ENCODE data around the gene PANX1. TPM values are rescaled to one million over a fixed set of nuclear protein-coding genes. Genes with fewer than 3 reads are reported as not detected.

The PANX1 gene
- total RNA-seq, 2 experiments from 2014 or later: 11.3 to 16.5 TPM

- no peak overlapping the region for H2AFZ ChIP-seq (ENCODE audit: low read length)
- intact Hi-C loops (cut with micrococcal nuclease; ENCODE audit: unreplicated experiment): no loop called here
- BruUV-seq (replicated peaks): no TSS peak
- ChIA-PET POLR2A (interaction anchor here (1.4 to 1.9 kb wide), 3 partner anchors 10 to 56 kb away, joined by 3 to 9 read pairs (median 7); partner anchors contain the start of gene PANX1), CTCF (ENCODE audit: unreplicated experiment) (interaction anchor here (1.2 kb wide), 1 partner anchor 52 kb away, joined by 3 read pairs; no protein-coding TSS in a partner anchor)
- no peaks in the 10 kb centered on the region for H3K9me2 ChIP-seq (ENCODE audit: insufficient read depth, low read length)
- H4K20me1 ChIP-seq (ENCODE audit: insufficient read depth, low read length): no peaks in the 10 kb centered on the region; the same call in 1 of the 2 replicates
- no peak overlapping the region for H3K27ac ChIP-seq (ENCODE audit: low read depth, low read length, poor library complexity, severe bottlenecking)
- no peaks in the 10 kb centered on the region for H3K79me2 ChIP-seq (ENCODE audit: insufficient read depth, low read depth, low read length)
- TF ChIP-seq CTCF (conservative IDR thresholded peaks at IDR 0.05; ENCODE audit: low read length) (no peak), EZH2phosphoT487 (IDR thresholded peaks at IDR 0.05; ENCODE audit: borderline replicate concordance, low read depth, low read length) (no peak)
- H3K4me2 ChIP-seq (ENCODE audit: low read length): no peak overlapping the region
- peaks cover 18% of the 10 kb centered on the region; the same call in 1 of the 2 replicates for H3K36me3 ChIP-seq (ENCODE audit: insufficient read depth, low read length)
- no peaks in the 10 kb centered on the region for H3K4me1 ChIP-seq (ENCODE audit: insufficient read depth, low read length, poor library complexity, severe bottlenecking)
- no peak for DNase-seq (ENCODE audit: low spot score)
- no peaks in the 10 kb centered on the region for H3K9me3 ChIP-seq (ENCODE audit: low read length)
- no peak overlapping the region for H3K4me3 ChIP-seq (ENCODE audit: low read depth, low read length, poor library complexity, severe bottlenecking)
Measured at GRCh38 chr11:94184846-94185245, 56.2 kb downstream of the PANX1 start.

GRCh38 chr11:94185416-94186084, 56.9 kb downstream of the PANX1 start:
- Histone ChIP-seq H3K79me2 (ENCODE audit: insufficient read depth, low read depth, low read length) (no peaks in the 10 kb centered on the region), H3K4me1 (ENCODE audit: insufficient read depth, low read length, poor library complexity, severe bottlenecking) (no peaks in the 10 kb centered on the region), H4K20me1 (ENCODE audit: insufficient read depth, low read length) (no peaks in the 10 kb centered on the region; the same call in 1 of the 2 replicates), H3K4me3 (ENCODE audit: low read depth, low read length, poor library complexity, severe bottlenecking) (no peak overlapping the region), H3K36me3 (ENCODE audit: insufficient read depth, low read length) (peaks cover 13% of the 10 kb centered on the region; the same call in 1 of the 2 replicates), H3K9me3 (ENCODE audit: low read length) (no peaks in the 10 kb centered on the region), H2AFZ (ENCODE audit: low read length) (no peak overlapping the region), H3K27ac (ENCODE audit: low read depth, low read length, poor library complexity, severe bottlenecking) (no peak overlapping the region), H3K4me2 (ENCODE audit: low read length) (no peak overlapping the region), H3K9me2 (ENCODE audit: insufficient read depth, low read length) (no peaks in the 10 kb centered on the region)
- no peak for TF ChIP-seq CTCF (conservative IDR thresholded peaks at IDR 0.05; ENCODE audit: low read length)
- no peak for TF ChIP-seq EZH2phosphoT487 (IDR thresholded peaks at IDR 0.05; ENCODE audit: borderline replicate concordance, low read depth, low read length)
- DNase-seq (ENCODE audit: low spot score): no peak
- ChIA-PET CTCF (ENCODE audit: unreplicated experiment) (no interaction called here), POLR2A (interaction anchor here (0.7 to 1.9 kb wide), 3 partner anchors 10 to 57 kb away, joined by 3 to 9 read pairs (median 3); partner anchors contain the start of gene PANX1)
- no TSS peak for BruUV-seq (replicated peaks)
- intact Hi-C loops (cut with micrococcal nuclease; ENCODE audit: unreplicated experiment): no loop called here
